PC-9 (cell line): ENCODE measurements around the gene NECTIN1.

ENCODE experiments used
- EZH2 ChIP-seq: fragments of 200-600 bp; sonication (generic); IDR thresholded peaks from 2 replicates; pipeline ENCODE4 v1.8.0; 2017; ENCODE audit warnings: antibody characterized with exemption, low read depth
- TF ChIP-seq, protein P1 (sequence below): fragments of 200-600 bp; sonication (generic); conservative IDR thresholded peaks from 2 replicates; pipeline ENCODE4 v1.6.1; 2017; ENCODE audit warnings: mixed run types, antibody characterized with exemption, mild to moderate bottlenecking, moderate library complexity

DNA sequence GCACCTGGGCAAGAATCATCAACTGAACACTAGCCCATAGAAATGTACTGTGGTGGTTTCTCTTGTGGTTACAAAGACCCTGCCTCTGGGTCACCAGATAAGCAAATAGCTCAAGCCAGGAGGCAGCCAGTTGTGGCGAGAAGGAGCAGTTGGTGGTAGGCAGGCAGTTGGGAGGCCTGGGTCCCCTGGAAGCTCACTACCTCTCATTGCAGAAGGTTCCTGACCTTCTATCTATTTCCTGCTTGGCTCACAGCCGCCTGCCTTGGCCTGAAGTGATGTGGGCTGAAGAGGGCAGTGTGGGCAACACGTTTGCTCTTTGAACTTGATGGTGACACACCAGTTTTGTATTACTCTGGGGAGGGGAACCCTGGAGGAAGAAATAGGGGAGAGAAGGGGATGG is 34.7 kb downstream of the NECTIN1 start:
- TF ChIP-seq, protein P1, sequence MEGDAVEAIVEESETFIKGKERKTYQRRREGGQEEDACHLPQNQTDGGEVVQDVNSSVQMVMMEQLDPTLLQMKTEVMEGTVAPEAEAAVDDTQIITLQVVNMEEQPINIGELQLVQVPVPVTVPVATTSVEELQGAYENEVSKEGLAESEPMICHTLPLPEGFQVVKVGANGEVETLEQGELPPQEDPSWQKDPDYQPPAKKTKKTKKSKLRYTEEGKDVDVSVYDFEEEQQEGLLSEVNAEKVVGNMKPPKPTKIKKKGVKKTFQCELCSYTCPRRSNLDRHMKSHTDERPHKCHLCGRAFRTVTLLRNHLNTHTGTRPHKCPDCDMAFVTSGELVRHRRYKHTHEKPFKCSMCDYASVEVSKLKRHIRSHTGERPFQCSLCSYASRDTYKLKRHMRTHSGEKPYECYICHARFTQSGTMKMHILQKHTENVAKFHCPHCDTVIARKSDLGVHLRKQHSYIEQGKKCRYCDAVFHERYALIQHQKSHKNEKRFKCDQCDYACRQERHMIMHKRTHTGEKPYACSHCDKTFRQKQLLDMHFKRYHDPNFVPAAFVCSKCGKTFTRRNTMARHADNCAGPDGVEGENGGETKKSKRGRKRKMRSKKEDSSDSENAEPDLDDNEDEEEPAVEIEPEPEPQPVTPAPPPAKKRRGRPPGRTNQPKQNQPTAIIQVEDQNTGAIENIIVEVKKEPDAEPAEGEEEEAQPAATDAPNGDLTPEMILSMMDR = peak; percentile 43; the same call in 1 of the 2 replicates
- no peak for TF ChIP-seq EZH2
